ENCODE results near the gene SLAIN2.
"Not testable (repeated sequence)": the region's sequence is repeated elsewhere in the genome, so short reads cannot be mapped to it uniquely, and the experiment has no call there.

SLAIN2 gene

DNA sequence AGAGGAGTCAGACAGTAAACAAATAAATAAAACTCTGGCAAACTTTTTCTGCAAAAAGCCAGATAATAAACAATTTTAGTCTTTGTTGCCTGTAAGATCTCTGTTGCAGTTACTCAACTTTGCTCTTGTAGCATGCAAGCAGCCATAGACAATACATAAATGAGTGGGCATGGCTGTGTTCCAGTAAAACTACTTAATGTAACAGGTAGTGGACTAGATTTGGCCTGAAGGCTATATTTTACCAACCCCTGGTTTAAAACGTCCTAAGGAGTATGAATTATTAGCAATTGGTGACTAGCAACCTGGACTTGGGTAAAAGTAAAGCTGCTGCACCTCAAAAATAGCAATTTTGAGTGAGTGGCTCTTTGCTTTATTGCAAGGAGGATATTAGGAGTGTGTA lies 30.9 kb downstream of the SLAIN2 start:
- no peak for DNase-seq

DNA sequence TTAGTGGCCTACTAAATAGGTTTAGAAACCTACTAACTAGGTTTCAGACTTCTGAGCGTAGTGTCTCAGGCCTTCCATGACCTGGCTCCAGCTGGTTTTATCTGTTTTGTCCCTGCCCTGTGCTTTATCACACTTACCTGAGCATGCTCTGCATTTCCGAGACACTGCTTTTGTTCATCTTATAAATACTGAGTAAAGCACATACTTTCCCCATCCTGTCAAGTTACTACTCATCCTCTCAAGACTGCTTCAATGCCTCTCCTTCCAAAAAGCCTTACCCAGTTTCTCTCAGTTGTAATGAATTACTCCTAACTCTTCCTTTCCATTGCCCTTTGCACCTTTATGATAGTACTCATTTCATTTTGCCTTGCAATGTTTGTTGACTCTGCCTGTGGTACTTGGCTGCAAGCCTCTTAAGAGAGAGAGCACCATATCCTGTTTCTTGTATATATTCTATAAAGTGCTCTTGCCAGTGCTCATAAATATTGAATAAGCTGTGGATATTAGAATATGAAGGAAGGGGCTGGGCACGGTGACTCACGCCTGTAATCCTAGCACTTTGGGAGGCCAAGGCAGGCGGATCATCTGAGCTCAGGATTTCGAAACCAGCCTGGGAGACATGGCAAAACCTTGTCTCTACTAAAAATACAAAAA lies 34.4 kb downstream of the SLAIN2 start:
- no peak for DNase-seq

DNA sequence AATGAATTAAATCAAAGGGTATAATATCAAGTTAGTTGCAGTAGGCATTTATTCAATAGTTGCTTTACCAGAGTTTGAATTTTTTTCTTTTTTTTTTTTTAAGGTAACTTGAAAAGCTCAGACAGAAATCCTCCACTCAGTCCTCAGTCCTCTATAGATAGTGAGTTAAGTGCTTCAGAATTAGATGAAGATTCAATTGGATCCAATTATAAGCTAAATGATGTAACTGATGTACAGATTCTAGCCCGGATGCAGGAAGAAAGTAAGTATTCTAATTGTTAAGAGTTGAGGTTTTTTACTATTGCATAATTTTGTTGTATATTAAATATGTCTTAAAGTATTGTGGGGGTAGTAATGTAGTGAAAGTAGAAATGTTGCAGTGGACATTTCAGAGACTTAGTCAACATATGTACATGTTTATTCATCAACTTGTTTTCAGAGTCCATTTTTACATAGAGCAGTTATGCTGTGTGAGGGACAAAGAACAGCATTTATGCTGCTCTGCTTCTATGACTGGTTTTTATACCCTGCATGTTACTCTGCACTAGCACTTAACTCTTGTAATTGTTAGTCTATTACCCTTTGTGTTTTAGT lies 38.4 kb downstream of the SLAIN2 start:
- DNase-seq, result no peak

DNA sequence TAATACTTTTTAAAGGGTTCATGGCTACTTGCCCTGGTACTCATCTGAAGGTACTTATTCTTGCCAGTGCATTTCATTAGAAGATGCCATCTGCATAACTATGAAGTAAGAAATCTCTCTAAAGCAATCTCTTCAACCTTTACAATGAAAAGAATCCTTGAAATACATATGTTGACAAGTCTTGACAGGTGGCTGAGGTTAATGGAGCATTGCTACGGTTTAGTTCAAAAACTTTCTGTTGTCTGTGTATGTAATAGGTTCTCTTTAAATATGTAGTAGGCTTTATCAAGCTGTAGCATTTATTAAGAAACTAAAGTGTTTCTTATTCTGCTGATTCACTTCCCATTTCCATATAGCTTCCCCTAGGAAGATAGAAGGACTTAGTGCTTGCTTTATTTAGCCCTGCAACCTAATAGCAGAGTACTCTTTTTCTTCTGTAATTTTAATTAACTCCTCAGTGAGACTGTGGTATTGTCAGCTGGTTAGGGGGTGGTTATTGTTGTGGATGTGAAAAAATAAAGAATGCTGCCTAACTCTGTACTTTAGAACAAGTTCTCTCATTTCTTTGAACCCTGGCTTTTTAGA lies 39.3 kb downstream of the SLAIN2 start:
- no peak for DNase-seq

DNA sequence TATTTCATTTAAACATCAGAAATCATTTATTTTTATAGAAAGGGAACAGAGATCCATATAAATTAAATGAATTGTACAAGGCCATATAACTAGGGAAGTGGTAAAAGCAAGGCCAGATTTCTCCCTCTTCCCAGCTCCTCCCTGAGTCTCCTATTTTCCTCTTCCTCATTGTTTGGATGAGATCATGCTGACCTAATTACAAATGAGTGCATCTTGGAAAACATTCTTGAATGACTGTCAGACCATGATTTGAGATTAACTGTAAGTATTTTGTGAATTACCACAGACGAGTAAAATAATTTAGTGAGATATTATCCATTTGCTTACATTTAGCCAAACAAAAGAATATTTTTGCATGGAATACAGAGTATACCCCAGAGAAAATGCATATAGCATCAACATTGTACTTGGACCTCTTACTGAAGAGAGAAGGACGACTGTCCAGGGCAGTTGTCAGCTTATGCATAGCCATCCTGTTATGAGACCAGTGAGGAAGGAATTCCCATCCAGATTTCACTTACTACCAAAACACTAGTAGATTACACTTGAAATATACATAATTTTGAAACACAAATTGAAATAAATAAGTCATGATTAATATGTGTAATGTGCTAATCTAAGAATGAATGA lies 47.3 kb downstream of the SLAIN2 start:
- no peak for DNase-seq

DNA sequence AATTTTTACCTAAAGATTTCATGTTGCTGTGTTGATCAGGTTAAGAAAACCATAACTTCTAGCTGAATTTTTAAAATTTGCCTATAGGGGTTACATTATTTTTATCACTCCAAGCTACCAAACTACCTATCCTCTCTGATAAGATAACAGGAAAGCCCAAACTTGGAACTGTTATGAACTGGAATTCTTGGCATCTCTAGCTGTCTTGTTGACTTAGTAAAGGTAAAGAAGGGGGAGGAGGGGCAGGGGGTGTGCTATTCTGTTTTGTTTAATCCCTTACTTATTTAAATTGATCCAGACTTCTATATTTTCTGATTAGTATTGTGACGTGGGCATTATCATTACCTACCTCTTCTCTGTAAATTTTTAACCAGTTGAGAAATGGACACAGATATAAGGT lies 54.7 kb downstream of the SLAIN2 start:
- no peak for DNase-seq

DNA sequence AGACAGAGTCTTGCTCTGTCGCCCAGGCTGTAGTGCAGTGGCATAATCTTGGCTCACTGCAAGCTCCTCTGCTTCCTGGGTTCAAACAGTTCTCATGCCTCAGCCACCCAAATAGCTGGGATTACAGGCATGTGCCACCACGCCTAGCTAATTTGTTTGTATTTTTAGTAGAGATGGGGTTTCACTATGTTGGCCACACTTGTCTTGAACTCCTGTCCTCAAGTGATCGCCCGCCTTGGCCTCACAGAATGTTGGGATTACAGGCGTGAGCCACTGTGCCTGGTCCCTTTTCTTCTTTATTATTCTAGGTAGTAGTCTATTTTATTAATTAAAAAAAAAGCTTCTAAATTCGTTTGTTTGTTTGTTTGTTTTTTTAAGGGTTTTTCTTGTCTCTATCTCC lies 59.1 kb downstream of the SLAIN2 start:
- no peak for DNase-seq

DNA sequence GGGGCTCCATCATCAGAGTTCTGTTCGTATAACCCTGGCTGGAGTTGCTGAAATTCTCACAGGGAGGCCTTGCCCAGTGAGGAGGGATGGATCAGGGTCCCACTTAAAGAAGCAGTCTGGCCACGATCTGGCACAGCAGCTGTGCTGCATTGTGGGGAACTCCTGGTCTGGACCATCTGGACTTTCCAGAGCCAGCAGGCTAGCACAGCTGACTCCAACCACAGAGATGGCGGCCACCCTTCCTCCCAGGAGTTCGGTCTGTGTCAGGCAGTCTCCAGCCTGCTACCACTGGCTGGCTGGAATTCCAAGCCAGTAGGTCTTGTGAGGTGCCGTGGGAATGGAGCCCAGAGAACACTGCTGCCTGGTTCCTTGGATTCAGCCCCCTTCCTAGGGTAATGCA lies 62.0 kb downstream of the SLAIN2 start:
- no peak for DNase-seq

DNA sequence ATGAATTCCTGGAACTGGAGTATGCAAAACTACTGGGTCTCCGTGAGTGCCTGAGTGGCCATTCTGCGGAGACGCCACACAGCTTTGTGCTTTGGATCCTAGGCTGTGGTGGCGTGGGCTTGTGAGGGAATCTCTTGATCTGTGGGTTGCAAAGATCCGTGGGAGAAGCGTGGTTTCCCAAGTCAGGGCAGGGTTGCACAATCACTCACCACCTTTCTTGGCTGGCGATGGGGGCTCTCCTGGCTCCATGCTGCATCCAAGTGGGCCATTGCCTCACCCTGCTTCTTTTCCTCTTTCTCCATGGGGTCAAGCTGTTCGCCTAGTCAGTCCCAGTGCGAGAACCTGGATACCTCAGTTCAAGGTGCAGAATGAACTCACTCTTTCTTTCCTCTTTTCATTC lies 62.5 kb downstream of the SLAIN2 start:
- DNase-seq, result no peak

DNA sequence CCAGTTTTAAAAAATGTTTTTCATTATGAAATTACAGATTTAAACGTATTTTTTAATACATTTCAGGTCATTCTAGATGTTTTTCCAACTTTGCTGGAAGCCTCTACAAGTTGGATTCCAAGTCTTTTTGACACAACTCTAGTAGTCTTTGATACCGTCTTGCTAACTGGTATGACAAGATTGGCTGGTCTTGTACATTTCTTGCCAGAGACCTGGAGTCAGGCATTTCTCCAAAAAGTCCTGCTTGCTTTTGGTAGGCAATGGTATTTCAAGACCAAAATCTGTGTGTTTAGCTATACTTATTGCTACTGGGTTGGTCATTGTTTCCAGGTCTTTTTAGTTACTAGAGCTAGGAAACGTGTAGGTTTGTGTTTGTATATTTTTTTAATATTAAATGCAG lies 64.6 kb downstream of the SLAIN2 start:
- DNase-seq, result no peak

DNA sequence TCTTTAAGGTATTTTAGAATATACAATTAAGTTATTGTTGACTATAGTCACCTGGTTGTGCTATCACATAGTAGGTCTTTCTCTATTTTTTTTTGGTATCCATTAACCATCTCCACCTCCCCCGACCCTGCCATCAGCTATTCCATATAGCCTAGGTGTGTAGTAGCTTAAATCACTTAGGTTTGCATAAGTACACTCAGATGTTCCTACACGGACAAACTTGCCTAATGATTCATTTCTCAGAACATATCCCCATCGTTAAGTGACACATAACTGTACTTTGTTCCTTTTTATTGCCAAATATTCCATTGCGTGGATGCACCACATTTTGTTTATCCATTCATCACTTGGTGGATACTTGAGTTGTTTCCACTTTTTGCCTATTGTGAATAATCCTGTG lies 67.9 kb downstream of the SLAIN2 start:
- no peak for DNase-seq

DNA sequence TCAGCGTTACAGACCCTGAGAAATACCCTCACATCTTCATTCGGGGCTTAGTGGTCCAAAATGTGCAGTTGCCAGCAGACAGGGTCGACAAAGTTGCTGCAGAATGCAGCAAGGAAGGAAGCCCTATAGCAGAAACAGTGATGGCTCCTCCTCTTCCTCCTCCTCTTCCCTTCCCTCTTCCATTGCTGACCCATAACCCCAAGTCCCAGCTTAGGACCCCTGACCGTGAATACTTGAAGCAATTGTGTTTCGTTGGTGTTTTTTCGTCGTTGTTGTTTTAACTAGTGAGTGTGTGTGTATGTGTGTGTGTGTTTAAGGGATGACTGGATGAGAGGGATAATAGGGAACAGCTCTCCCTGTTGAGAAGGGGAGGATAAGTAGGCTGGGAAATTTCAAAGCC lies 69.5 kb downstream of the SLAIN2 start:
- no peak for DNase-seq

DNA sequence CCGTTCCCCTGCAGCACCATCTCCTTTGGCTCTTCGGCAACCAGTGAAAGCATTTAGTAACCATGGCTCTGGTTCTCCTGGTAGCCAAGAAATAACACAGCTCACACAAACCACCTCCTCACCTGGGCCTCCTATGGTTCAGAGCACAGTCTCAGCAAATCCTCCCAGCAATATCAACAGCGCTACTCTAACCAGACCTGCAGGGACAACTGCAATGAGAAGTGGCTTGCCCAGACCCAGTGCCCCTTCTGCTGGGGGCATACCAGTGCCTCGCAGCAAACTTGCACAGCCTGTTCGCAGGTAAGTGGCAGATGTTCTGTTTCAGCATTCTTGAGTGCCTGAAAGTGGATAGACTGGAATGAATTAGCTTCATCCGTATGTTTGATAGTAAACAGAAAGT lies 78.8 kb downstream of the SLAIN2 start:
- no peak for DNase-seq

DNA sequence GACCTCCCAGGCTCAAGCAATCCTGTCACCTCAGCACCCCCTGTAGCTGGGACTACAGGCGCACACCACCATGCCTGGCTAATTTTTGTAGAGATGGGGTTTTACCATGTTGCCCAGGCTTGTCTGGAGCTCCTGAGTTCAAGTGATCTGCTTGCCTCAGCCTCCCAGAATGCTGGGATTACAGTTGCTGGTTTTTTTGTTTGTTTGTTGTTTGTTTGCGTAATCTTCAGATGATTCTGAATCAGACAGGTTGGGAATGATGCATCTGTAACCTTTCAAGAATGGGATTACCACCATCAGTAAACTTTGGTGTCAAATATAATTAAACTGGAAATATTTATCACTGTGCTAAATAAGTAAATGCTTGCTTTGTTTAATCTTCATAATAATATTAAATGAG lies 79.8 kb downstream of the SLAIN2 start:
- no peak for DNase-seq

DNA sequence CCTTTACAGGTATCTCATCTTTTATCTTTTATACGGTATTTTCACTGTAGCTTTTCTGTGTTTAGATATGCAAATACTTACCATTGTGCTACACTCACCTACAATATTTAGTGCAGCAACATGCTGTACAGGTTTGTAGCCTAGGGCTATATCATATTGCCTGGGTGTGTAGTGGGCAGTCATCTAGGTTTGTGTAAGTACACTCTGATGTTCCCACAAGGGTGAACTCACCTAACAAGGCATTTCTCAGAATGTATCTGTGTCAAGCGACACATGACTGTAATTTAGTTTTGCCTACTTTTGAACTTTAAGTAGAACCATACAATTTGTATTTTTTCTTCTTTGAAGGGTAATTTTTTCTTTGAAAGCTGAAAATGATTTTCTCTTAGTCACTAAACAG lies 87.6 kb downstream of the SLAIN2 start:
- DNase-seq, result no peak

DNA sequence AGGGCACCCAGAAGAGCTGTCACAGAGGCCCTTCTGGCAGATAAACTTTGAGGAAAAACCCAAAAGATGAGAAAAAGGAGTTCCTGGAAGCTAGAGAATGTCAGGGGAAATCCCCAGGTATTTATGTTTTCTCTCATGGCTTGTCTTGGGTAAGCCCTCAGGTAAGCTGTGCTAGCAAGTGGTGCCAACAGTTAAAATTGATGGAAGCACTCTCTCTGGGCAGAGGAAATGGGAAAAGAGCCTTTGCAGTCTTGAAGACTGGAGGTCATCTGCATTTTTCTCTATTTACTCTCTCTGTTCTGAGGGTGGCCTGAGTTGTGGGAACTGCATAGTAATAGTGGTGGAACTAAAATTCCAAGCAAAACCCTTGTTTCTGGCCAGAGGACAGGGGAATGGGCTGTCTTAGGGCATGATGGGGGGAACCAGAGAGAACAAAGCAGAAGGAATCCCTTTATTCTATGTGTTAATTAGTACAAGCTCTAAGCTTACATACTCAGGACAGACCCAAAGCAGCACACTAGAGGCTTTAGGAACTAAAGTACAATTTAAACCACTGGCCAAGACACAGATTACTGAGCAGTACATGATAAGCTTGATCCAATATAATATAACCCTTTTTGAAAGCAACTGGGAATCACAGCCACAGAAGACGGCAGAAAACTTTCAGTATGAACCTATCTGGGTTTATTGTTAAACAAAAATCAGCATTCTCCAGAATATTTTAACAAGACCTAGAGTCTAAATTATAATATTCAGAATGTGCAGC lies 88.6 kb downstream of the SLAIN2 start:
- no peak for DNase-seq

DNA sequence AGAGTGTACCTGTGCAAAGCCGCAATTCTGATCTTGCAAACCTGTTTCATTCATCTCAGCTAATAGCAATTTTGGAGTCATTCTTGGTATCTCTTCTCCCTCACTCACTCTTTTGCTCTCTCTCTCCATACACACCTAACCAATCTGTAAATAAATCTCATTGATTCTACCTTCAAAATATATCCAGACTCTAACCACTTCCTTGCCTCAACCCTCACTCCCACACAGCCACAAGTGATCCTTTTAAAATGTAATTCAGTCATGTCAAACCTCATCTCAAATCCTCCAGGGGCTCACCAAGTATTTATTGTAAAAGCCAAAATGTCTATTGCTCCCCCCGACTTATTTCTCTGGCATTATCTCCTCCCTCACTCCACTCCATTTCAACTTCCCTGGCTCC lies 90.1 kb downstream of the SLAIN2 start:
- no peak for DNase-seq

DNA sequence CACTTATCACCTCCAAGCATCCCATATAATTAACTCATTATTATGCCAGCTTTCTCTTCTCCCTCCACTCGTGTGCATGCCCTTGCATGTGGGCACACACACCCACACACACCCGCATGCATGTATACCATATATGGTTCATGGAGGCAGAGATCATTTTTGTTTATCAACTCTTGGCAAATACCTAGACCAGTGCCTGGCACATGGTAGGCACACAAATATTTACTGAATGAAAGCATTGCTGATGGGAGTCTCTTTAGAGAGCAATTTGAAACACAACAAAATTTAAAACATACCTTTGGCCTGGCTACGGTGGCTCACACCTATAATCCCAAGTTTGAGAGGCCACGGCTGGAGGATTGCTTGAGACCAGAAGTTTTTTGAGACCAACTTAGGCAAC lies 90.7 kb downstream of the SLAIN2 start:
- no peak for DNase-seq

DNA sequence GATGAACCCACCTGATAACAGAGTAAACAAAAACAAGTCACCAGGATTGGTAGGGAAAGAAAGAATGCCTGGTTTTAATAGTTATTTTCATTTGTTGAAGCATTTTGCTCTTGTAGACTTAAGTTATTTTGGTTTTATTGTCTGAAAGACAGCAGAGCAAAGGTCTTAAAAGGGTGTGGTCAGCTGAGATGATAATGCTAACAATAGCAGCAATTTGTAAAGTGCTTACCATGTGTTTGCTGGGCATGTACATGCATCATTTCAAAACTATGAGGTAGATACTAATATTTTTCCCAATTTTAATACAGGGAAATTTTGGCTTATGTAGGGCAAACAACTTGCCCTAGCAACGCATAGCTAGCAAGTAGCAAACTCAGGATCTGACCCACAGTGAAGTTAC lies 95.0 kb downstream of the SLAIN2 start:
- DNase-seq, result no peak

DNA sequence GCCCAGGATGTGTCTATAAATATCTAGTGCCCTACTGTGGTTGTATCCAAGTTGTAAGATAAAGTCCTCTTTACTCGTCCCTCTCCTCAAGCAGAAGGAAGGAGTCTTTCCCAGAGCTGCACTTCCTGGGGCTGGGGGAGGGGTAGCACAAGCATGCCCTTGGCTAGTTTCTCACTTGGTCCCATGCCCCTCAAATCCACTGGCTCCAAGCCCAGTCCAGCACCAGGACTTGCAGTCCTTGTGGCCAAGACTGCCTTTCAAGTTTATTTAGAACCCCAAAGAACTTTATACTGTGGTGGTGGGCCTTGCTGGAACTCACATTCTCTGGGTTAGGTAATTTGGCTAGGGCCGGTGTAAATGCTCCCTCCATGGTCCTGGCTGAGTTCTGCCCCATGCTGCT lies 98.7 kb downstream of the SLAIN2 start:
- DNase-seq, result no peak

DNA sequence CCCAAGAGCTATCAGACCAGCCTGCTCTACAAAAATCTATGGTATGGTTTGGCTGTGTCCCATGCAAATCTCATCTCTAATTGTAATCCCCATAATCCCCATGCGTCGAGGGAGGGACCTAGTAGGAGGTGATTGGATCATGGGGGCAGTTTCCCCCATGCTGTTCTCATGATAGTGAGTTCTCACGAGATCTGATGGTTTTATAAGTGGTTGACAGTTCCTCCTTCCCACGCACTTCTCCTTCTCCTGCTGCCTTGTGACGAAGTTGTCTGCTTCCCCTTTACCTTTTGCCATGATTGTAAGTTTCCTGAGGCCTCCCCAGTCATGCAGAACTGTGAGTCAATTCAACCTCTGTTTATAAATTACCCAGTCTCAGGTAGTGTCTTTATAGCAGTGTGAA lies 99.6 kb downstream of the SLAIN2 start:
- not testable (repeated sequence) for DNase-seq

DNA sequence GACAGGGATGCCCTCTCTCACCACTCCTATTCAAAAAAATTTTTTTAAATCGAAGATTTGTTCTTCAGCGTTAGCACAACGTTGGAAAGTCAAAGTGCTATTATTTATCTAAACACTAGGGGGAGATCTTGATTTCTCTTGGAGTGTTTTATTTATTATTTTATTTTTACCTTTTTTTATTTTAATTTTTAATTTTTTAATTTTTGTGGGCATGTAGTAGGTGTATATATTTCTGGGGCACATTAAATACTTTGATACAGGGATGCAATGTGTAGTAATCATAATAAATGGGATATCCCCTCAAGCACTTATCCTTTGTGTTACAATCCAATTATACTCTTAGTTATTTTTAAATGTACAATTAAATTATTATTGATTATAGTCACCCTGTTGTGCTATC lies 104.4 kb downstream of the SLAIN2 start:
- no peak for DNase-seq

DNA sequence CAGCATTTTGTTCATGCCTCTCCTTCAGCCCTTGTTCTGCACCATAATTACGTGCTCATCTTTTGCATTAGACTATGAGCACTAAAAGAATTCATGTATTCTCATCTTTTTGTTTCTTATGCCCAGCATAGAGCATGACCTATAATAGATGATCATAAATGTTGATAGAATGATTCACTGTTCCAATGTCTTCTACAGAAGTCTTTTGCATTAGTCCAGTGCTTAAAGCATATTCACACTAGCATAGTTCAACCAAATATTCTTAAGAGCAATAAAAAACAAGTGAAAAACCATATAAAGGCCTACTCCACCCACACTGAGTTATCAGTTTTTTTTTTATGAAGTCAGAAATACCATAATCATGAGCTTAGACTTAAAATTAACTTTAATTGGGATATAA lies 105.3 kb downstream of the SLAIN2 start:
- no peak for DNase-seq

DNA sequence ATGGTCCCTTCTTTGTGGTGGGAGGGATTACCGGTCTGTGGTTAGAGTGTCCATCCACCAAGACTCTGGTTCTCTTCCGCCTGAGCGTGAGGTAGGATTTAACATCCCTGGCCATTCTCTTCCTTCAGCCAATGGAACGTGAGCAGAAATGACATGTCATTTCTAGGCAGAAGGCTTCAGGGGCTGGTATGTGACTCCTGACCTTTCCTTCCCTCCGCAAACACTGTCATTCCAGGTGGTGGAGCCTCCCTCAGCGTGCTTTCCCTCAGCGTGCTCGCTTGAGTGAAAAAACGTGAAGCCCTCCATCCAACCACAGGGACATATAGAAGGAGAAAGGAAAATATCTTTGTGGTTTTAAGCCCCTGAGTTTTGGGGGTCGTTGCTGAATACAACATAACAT lies 107.8 kb downstream of the SLAIN2 start:
- DNase-seq, result no peak

Measured in SHP77 treated with DMSO at 0.1 percent for 48 hours (cell line).